HK-2 (cell line): ENCODE measurements around the gene CAP2.
"Not testable (repeated sequence)": the region's sequence is repeated elsewhere in the genome, so short reads cannot be mapped to it uniquely, and the experiment has no call there.

ENCODE experiments used
- DNase-seq: peaks from one replicate; pipeline ENCODE4 v3.0.0-alpha.2; 2018; ENCODE audit not compliant: unreplicated experiment

Gene CAP2

GRCh38 chr6:17580518-17581048 lies 187.2 kb downstream of the CAP2 start:
- no peak for DNase-seq

- not testable (repeated sequence) for DNase-seq
These were observed 187.9 kb downstream of the CAP2 start for GRCh38 chr6:17581282-17581681.

DNA sequence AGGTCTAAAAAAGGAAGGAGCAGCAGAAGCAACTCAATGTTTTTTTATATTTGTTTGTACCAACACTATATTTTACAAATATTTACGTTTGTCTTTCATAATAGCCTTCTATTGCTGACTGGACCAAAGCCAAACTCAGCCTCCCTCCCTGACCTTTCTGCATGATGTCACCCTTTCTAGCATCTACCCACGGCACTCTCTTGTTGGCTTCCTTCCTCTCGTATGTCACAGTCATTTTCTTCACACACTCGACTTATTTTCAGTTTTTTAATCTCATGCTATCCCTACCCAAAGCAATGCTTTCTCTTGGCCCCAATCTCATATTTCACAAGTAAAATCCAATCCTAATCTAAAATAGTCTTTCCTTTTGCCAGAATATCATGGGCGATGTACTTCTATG lies 190.4 kb downstream of the CAP2 start:
- no peak for DNase-seq

GRCh38 chr6:17584241-17584803 lies 190.9 kb downstream of the CAP2 start:
- DNase-seq, result no peak

DNA sequence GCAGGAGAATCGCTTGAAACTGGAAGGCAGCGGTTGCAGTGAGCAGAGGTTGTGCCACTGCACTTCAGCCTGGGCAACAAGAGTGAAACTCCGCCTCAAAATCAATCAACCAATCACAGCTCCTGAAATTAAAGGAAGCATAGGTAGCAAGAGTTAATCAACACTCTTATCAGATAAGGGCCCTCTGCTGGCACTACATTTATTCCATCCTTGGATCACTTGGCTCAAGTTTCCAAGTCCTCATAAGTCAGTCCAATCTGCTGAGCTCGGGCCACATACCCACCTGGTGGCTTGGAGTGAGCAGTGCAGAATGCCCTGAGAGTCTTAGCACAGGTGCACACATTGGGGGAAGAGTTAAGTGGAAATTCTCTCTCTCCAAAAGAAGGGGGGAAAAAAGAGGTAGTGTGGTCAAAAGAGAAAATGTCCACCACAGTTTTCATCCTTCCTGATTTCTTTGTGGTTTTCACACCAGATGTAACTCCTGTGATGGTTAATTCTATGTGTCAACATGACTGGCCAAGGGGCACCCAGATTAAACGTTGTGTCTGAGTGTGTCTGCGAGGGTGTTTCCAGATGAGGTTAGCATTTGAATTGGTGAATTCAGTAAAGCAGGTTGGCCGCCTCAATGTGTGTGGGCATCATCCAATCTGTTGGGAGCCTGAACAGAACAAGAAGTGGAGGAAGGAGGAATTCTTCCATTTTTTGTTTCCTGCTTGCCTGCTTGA lies 192.5 kb downstream of the CAP2 start:
- DNase-seq, result no peak

GRCh38 chr6:17586623-17587022 lies 193.2 kb downstream of the CAP2 start:
- DNase-seq, result not testable (repeated sequence)

DNA sequence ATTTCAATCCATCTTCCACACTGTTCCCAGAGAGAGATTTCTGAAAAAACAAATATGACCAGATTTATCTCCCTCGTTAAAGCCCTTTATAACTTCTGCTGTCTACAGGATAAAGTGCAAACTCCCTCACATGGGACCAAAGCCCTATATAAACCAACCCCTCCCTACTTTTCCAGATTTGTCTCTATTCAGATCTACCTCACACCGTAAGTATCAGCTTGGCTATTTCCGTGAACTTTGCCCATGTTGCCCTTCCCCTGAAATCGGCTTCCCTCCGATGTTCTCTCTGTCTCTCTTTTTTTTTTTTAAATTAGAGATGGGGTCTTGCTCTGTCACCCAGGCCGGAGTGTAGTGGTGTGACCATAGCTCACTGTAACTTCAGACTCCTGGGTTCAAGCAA lies 194.6 kb downstream of the CAP2 start:
- no peak for DNase-seq

DNA sequence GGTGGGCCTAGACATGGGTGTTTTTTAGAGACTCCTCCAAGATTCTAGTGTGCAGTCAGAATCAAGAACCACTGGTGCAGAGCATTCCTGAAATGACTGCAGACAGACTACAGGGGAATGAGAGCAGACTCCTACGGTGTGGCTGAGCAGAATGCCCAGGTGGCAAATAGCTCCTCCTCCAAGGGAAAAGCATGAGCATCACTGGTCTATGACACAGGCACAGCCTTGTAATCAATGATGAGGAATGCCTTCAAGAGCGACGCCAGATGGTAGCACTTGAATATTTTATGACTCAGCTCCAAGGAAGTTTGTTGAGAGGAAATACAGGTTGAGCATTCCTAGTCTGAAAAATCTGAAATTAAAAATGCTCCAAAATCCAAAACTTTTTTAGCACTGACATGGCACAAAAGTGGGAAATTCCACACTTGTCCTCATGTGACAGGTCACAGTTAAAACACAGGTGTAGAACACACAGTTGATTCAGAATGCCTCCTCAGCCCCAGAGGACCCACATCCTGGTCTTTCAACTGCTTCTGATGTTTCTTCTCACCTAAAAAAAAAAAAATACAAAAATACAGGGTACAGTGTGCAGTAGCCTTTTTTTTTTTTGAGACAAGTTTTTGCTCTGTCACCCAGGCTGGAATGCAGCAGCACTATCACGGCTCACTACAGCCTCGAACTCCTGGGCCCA lies 196.2 kb downstream of the CAP2 start:
- peak; percentile 58 for DNase-seq

- no peak for DNase-seq
These were observed 197.9 kb downstream of the CAP2 start for GRCh38 chr6:17591287-17591686.

DNA sequence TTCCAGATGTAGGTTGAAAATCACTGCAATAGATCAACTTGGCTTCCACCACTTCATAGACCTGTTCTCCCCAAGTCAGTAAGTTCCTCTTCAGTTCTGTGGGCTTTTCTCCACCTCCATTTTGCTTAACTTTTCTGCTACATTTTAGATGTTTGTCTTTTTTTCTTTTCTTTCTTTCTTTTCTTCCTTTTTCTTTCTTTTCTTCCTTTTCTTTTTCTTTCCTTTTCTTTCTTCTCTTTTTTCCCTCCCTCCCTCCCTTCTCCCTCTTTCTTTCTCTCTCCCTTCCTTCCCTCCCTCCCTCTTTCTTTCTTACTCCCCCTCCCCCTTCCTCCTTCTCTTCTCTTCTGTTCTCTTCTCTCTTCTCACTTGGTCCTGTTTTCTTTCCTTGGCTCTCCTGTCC lies 199.9 kb downstream of the CAP2 start:
- no peak for DNase-seq

- no peak for DNase-seq
These were observed 202.7 kb downstream of the CAP2 start for GRCh38 chr6:17596085-17596484.

GRCh38 chr6:17599877-17600526 lies 206.6 kb downstream of the CAP2 start, which contains the start of gene FAM8A1:
TSS of gene FAM8A1 (plus strand) at chr6:17600302. CDS start at chr6:17600410, 108 bp downstream.
- peak; percentile 94 for DNase-seq

DNA sequence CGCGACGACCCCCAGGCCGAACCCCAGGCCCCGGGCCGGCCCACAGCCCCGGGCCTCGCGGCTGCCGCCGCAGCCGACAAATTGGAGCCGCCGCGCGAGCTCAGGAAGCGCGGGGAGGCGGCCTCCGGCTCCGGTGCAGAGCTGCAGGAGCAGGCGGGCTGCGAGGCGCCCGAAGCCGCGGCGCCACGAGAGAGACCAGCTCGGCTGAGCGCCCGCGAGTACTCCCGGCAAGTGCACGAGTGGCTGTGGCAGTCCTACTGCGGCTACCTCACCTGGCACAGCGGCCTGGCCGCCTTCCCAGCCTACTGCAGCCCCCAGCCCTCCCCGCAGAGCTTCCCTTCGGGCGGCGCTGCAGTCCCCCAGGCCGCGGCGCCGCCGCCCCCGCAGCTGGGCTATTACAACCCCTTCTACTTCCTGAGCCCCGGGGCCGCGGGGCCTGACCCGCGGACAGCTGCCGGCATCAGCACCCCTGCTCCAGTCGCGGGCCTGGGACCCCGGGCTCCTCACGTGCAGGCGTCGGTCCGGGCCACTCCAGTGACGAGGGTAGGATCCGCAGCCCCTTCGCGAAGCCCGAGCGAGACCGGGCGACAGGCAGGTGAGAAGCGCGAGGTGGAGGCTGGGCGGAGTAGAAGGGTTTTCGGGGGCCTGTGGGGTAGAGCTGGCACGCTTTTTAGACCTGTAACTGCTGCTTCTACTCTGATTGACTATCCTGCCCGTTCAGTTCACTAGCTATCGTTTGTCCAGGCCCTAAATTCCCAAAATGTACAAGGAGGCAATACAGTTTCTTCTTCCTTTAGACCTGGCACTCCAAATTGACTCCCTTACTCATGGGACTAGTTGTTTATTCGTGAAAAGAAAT lies 207.4 kb downstream of the CAP2 start:
- DNase-seq, result peak; percentile 47

DNA sequence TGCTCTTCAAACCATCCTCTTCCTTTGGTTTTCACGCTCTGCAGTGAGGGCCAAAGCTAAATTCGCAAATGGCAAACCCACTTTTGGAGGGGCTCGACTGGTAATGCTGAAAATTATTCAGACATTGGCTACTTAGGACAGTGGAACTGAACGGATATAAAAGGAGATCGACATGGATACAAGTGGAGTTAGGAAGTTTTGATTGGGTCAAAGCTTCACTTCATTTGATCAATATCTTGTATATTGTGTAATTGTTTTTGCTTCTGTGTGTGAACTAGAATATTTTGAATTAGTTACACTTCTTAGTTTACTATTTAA lies 207.9 kb downstream of the CAP2 start:
- DNase-seq, result no peak

DNA sequence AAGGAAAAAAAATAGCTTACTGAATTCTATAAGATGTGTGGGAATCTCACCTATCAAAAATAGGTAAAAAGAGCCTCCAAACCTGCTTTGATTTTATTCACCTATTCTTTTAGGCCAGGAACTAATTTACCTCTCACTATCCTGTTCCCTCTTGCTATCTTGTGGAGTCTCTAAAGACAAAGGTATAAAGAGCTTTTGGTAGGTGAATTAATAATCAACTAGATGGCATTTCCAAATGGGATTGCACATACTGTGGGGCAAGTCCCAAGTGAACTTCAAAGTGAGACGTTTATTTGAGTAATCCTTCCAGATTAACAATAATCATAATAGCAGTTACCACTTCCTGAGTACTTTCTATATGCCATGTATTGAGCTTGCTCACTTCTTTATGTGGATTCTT lies 209.5 kb downstream of the CAP2 start:
- no peak for DNase-seq

GRCh38 chr6:17606606-17607005 lies 213.2 kb downstream of the CAP2 start:
- DNase-seq, result no peak
